Progenitor cell of endocrine pancreas (in vitro differentiated cells): Measurements from ENCODE around the gene UBXN11. TPM values are rescaled to one million over a fixed set of nuclear protein-coding genes. Genes with fewer than 3 reads are reported as not detected.
A peak's percentile ranks its signal among the peaks of the same experiment; 100 is the strongest.
"Not testable (repeated sequence)": the region's sequence is repeated elsewhere in the genome, so short reads cannot be mapped to it uniquely, and the experiment has no call there.

Experiments
- DNase-seq: peaks from one replicate; pipeline ENCODE4 v3.0.0; 2021; ENCODE audit warnings: low spot score; ENCODE audit not compliant: unreplicated experiment
- H3K27ac Mint-ChIP-seq: 2 replicates; pipeline ENCODE4 v1.8.0; 2021; ENCODE audit warnings: mild to moderate bottlenecking, moderate library complexity, mixed read lengths
- H3K27me3 Mint-ChIP-seq: 2 replicates; pipeline ENCODE4 v1.8.0; 2021; ENCODE audit warnings: mixed read lengths
- H3K36me3 Mint-ChIP-seq: 2 replicates; pipeline ENCODE4 v1.8.0; 2022; ENCODE audit warnings: mixed read lengths; ENCODE audit not compliant: insufficient read depth
- H3K4me1 Mint-ChIP-seq: 2 replicates; pipeline ENCODE4 v1.8.0; 2021; ENCODE audit warnings: low read depth, mixed read lengths
- H3K4me3 Mint-ChIP-seq: 2 replicates; pipeline ENCODE4 v1.8.0; 2021; ENCODE audit warnings: low read depth, mild to moderate bottlenecking, moderate library complexity, mixed read lengths
- H3K9me3 Mint-ChIP-seq: 2 replicates; pipeline ENCODE4 v1.8.0; 2021; ENCODE audit warnings: low read depth, mixed read lengths
- CTCF ChIP-seq: fragments of 200-600 bp; sonication (generic); IDR thresholded peaks from one replicate; pipeline ENCODE4 v1.5.0; 2021; ENCODE audit warnings: antibody characterized with exemption, mild to moderate bottlenecking; ENCODE audit not compliant: unreplicated experiment
- total RNA-seq: library from RNA; stranded (reverse); gene quantifications from 2 replicates; pipeline ENCODE4 v1.2.1, GENCODE V29; 2021

The UBXN11 gene
- total RNA-seq, 1 donor from 2014 or later = 48.9 TPM

- peaks cover 7% of the 10 kb centered on the region for H3K4me1 Mint-ChIP-seq
- H3K9me3 Mint-ChIP-seq = no peaks in the 10 kb centered on the region
- TF ChIP-seq CTCF = no peak
- DNase-seq = no peak
- H3K36me3 Mint-ChIP-seq = peaks cover 8% of the 10 kb centered on the region
- peak overlapping the region; percentile 29 for H3K27ac Mint-ChIP-seq
- H3K27me3 Mint-ChIP-seq = no peaks in the 10 kb centered on the region
- H3K4me3 Mint-ChIP-seq = no peak overlapping the region
Measured at GRCh38 chr1:26318338-26319064, 12.1 kb upstream of the UBXN11 start.

- no peak for TF ChIP-seq CTCF
- DNase-seq = no peak
- H3K4me1 Mint-ChIP-seq = peaks cover 7% of the 10 kb centered on the region
- no peaks in the 10 kb centered on the region for H3K27me3 Mint-ChIP-seq
- H3K27ac Mint-ChIP-seq = peak within 1 kb of the TSS; percentile 67
- H3K4me3 Mint-ChIP-seq = no peak within 1 kb of the TSS
- peaks cover 5% of the 10 kb centered on the region for H3K36me3 Mint-ChIP-seq
- no peaks in the 10 kb centered on the region for H3K9me3 Mint-ChIP-seq
Measured at GRCh38 chr1:26317612-26318337, 11.3 kb upstream of the UBXN11 start, which contains the start of gene CD52. TSS of gene CD52 (plus strand) at chr1:26317958. CDS start at chr1:26318018, 60 bp downstream.

- Mint-ChIP-seq H3K4me3 (no peak overlapping the region), H3K27ac (peak overlapping the region; percentile 63)
Measured at GRCh38 chr1:26317146-26317545, 10.7 kb upstream of the UBXN11 start.

GRCh38 chr1:26315874-26316850 lies 9.7 kb upstream of the UBXN11 start:
- H3K4me1 Mint-ChIP-seq = peaks cover 7% of the 10 kb centered on the region
- no peaks in the 10 kb centered on the region for H3K36me3 Mint-ChIP-seq
- peaks cover 4% of the 10 kb centered on the region for H3K27me3 Mint-ChIP-seq
- H3K27ac Mint-ChIP-seq = no peak overlapping the region
- TF ChIP-seq CTCF = no peak
- no peak for DNase-seq
- H3K9me3 Mint-ChIP-seq = no peaks in the 10 kb centered on the region
- H3K4me3 Mint-ChIP-seq = no peak overlapping the region

More at GRCh38 chr1:26317146-26317545, 10.7 kb upstream of the UBXN11 start:
- Mint-ChIP-seq H3K27me3 (no peaks in the 10 kb centered on the region), H3K9me3 (no peaks in the 10 kb centered on the region), H3K36me3 (peaks cover 4% of the 10 kb centered on the region), H3K4me1 (peaks cover 7% of the 10 kb centered on the region)
- TF ChIP-seq CTCF = no peak
- no peak for DNase-seq

GRCh38 chr1:26314501-26314900 lies 8.1 kb upstream of the UBXN11 start:
- H3K4me1 Mint-ChIP-seq = peaks cover 7% of the 10 kb centered on the region
- DNase-seq = no peak
- H3K4me3 Mint-ChIP-seq = no peak overlapping the region
- H3K9me3 Mint-ChIP-seq = no peaks in the 10 kb centered on the region
- peaks cover 4% of the 10 kb centered on the region for H3K27me3 Mint-ChIP-seq
- H3K27ac Mint-ChIP-seq = no peak overlapping the region
- H3K36me3 Mint-ChIP-seq = no peaks in the 10 kb centered on the region
- TF ChIP-seq CTCF = no peak

GRCh38 chr1:26307966-26308899 lies 1.8 kb upstream of the UBXN11 start:
- not testable (repeated sequence) for DNase-seq, H3K4me3 Mint-ChIP-seq, H3K4me1 Mint-ChIP-seq

More at GRCh38 chr1:26307966-26308899, 1.8 kb upstream of the UBXN11 start:
- H3K27me3 Mint-ChIP-seq, H3K9me3 Mint-ChIP-seq, H3K27ac Mint-ChIP-seq, H3K36me3 Mint-ChIP-seq: not testable (repeated sequence)
